RWPE1 (cell line): ENCODE data around the gene DMD.
"Not testable (repeated sequence)": the region's sequence is repeated elsewhere in the genome, so short reads cannot be mapped to it uniquely, and the experiment has no call there.

Source experiments
- CTCF ChIA-PET: fragments of 350-600 bp; sonication (Branson Sonifier 250); formaldehyde crosslinking; extraction: SDS; loops from one replicate; lab custom pipeline; 2021; lab: Yijun Ruan, JAX
- POLR2A ChIA-PET: fragments of 400-600 bp; formaldehyde crosslinking; extraction: SDS; loops from one replicate; lab custom pipeline; 2020; ENCODE audit warnings: antibody characterized with exemption; ENCODE audit not compliant: low non-redundant PET; lab: Yijun Ruan, JAX
- DNase-seq: peaks from one replicate; pipeline ENCODE4 v3.0.0; 2012; ENCODE audit warnings: low spot score
- H3K27ac ChIP-seq: fragments of 450-650 bp; 2 replicates; pipeline ENCODE4 v1.5.1; 2017
- TF ChIP-seq, protein P1 (sequence below): fragments of 450-650 bp; conservative IDR thresholded peaks from 2 replicates; pipeline ENCODE4 v1.5.1; 2017; ENCODE audit warnings: low read depth, mild to moderate bottlenecking

The DMD gene

DNA sequence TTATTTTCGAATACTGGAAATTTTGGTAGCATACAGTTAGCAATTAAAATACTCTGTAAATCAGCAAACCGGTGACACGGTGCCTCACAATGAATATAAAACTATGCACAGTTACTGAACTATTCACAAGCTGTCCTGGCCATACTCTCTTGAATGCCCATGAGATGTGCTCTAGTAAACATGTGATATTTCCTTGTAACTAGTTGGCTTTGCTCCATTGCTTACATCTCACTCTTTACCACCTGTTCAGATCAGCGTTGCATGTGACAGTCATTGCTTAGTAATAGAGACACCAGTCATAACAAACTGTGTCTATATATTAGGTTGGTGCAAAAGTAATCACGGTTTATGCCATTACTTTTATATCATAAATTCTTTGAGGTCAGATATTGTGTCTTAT lies 1241.6 kb downstream of the DMD start:
- ChIA-PET POLR2A (no interaction called here), CTCF (no interaction called here)
- no peak overlapping the region for H3K27ac ChIP-seq
- no peak for DNase-seq
- TF ChIP-seq, protein P1, sequence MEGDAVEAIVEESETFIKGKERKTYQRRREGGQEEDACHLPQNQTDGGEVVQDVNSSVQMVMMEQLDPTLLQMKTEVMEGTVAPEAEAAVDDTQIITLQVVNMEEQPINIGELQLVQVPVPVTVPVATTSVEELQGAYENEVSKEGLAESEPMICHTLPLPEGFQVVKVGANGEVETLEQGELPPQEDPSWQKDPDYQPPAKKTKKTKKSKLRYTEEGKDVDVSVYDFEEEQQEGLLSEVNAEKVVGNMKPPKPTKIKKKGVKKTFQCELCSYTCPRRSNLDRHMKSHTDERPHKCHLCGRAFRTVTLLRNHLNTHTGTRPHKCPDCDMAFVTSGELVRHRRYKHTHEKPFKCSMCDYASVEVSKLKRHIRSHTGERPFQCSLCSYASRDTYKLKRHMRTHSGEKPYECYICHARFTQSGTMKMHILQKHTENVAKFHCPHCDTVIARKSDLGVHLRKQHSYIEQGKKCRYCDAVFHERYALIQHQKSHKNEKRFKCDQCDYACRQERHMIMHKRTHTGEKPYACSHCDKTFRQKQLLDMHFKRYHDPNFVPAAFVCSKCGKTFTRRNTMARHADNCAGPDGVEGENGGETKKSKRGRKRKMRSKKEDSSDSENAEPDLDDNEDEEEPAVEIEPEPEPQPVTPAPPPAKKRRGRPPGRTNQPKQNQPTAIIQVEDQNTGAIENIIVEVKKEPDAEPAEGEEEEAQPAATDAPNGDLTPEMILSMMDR = no peak

DNA sequence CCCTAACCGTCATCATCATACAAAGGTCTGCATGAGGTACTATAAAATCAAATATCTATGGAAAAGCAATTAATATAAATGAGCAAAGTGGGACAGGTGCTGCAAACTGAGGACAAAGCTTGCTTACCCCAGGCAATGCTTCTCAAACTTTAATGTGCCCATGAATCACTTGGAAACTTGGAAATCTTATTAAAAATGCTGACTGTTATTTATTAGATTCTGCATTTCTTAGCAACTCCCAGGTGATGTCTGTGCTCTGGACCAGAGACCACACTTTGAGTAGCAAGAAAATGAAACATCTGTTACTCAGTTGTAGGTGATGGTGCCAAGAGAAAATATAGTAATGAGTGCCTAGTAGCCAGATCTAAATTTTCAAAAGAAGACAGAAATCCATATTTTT lies 1249.1 kb downstream of the DMD start:
- ChIA-PET CTCF (no interaction called here), POLR2A (no interaction called here)
- TF ChIP-seq, protein P1 = no peak
- H3K27ac ChIP-seq = no peak overlapping the region
- no peak for DNase-seq

DNA sequence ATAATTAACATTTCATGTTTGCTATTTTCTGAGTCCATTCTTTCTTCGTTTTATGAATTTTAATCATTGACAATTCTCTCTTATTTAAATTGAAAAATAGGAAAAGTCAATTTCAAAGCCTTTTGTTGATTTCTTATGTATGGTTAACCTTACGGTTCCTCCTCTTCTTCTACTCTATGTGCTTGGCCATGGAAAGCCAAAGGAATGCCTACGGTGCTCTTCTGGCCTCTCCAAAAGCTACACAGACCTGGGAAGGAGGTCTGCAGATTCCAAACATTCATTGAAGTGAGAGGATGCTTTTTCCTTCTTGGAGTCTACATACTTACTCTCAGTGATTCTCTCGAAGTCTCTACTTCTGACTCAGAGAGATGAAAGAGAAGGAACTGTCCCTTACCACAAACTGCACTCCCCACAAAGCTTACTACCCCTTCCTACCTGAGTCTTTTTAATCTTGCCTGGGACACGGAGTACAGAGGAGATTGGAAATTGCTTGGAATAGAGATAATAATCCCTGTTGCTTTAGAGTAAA lies 1276.4 kb downstream of the DMD start:
- DNase-seq = no peak
- ChIA-PET CTCF (no interaction called here), POLR2A (no interaction called here)
- TF ChIP-seq, protein P1 = no peak
- H3K27ac ChIP-seq = no peak overlapping the region

DNA sequence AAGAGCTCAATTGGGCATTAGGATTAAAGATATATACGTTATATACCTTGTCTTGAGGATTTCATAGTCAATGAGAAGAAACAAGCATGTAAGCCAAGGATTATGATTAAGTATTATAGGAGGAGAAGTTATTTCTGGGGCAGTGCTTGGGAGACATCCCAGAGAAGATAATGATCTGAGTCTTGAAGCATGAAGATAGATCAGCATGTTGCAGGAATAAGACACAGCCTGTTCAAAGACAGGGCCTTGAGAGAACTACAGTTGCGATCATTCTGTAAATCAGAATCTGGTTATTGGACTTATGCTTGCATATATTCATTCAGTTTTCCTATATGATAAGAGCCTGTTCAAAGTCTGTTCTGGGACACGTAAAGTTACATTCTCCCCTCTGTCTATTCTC lies 1277.3 kb downstream of the DMD start:
- TF ChIP-seq, protein P1 = no peak
- no peak overlapping the region for H3K27ac ChIP-seq
- ChIA-PET POLR2A (no interaction called here), CTCF (no interaction called here)
- DNase-seq = no peak

DNA sequence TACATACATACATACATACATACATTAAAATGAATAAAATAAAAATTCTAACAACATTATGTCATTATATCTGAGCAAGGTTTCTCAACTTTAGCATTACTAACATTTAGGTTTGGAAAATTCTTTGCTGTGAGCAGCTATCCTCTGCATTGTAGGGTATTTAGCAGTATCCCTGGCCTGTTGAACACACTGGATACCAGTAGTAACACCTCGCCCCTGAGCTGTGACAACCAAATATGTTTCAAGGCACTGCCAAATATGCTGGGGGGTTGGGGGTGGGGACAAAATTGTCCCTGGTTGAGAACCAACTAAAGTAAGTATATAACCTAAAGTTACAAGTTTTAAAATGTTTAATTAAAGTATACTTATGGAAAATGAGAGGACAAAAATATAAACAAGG lies 1278.6 kb downstream of the DMD start:
- TF ChIP-seq, protein P1 = no peak
- DNase-seq = no peak
- CTCF ChIA-PET = interaction anchor here (0.6 kb wide), 1 partner anchor 472 kb away, joined by 4 read pairs; no protein-coding TSS in a partner anchor
- POLR2A ChIA-PET = no interaction called here
- H3K27ac ChIP-seq = no peak overlapping the region

DNA sequence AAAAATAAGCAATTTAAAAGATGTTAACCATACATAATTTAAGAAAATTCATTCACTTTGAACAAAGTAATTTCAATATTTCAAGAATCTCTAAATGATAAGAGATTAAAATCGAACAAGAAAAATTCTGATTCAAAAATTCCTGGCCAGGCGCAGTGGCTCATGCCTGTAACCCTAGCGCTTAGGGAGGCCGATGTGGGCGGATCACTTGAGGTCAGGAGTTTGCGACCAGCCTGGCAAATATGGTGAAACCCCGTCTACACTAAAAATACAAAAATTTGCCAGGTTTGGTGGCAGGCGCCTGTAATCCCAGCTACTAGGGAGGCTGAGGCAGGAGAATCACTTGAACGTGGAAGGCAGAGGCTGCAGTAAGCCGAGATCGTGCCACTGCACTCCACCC lies 1279.0 kb downstream of the DMD start:
- CTCF ChIA-PET = interaction anchor here (0.6 kb wide), 1 partner anchor 472 kb away, joined by 4 read pairs; no protein-coding TSS in a partner anchor
- H3K27ac ChIP-seq, DNase-seq, POLR2A ChIA-PET: not testable (repeated sequence)

DNA sequence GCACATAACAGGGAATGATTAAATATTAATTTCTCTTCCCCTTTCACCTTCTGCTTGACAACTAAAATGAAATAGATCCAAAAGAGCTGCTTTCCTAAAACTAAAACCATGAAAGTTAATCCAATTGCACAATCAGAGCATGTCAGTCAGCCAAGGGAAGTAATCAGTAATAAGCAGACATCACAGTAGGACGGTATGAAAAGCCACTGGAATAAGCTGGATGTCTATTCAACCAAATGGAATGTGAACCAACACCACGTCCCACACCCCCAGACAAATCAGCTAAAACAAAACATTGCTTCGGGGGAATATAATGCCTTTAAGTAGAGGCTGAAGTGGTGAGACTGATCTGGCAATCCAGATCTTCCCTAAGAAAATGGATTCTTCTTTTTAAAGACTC lies 1280.1 kb downstream of the DMD start:
- CTCF ChIA-PET = no interaction called here
- no peak overlapping the region for H3K27ac ChIP-seq
- POLR2A ChIA-PET = no interaction called here
- TF ChIP-seq, protein P1 = no peak
- DNase-seq = peak; percentile 51
